Endodermal cell (in vitro differentiated cells): ENCODE measurements around the gene TNFRSF25. TPM values are rescaled to one million over a fixed set of nuclear protein-coding genes. Genes with fewer than 3 reads are reported as not detected.
A peak's percentile ranks its signal among the peaks of the same experiment; 100 is the strongest.

Experiments used
- DNase-seq: peaks from one replicate; pipeline ENCODE4 v3.0.0-alpha.2; 2017
- H3K27ac ChIP-seq: 2 replicates; pipeline ENCODE4 v1.5.1; 2013; ENCODE audit warnings: mild to moderate bottlenecking, low read depth, low read length, moderate library complexity
- H3K27me3 ChIP-seq: 2 replicates; pipeline ENCODE4 v1.6.1; 2013; ENCODE audit warnings: mild to moderate bottlenecking, low read length, moderate library complexity; ENCODE audit not compliant: insufficient read depth, control insufficient read depth, poor library complexity, severe bottlenecking
- H3K36me3 ChIP-seq: 2 replicates; pipeline ENCODE4 v1.7.0; 2013; ENCODE audit warnings: mild to moderate bottlenecking, low read length, moderate library complexity; ENCODE audit not compliant: control insufficient read depth, insufficient read depth
- H3K4me1 ChIP-seq: one replicate; pipeline ENCODE4 v1.7.0; 2013; ENCODE audit warnings: low read length; ENCODE audit not compliant: control insufficient read depth, insufficient read depth
- H3K4me3 ChIP-seq: 2 replicates; pipeline ENCODE4 v1.5.1; 2013; ENCODE audit warnings: mild to moderate bottlenecking, low read length, moderate library complexity
- H3K9ac ChIP-seq: 2 replicates; pipeline ENCODE4 v1.6.1; 2013; ENCODE audit warnings: mild to moderate bottlenecking, low read length, moderate library complexity; ENCODE audit not compliant: poor library complexity, severe bottlenecking; ENCODE audit errors: extremely low read depth
- H3K9me3 ChIP-seq: 2 replicates; pipeline ENCODE4 v1.6.1; 2013; ENCODE audit warnings: mild to moderate bottlenecking, low read length, moderate library complexity; ENCODE audit not compliant: control insufficient read depth
- H3K27ac Mint-ChIP-seq: 2 replicates; pipeline ENCODE4 v1.8.0; 2020; ENCODE audit warnings: mixed read lengths
- H3K27me3 Mint-ChIP-seq: 2 replicates; pipeline ENCODE4 v1.8.0; 2021; ENCODE audit warnings: mild to moderate bottlenecking, mixed read lengths; ENCODE audit not compliant: insufficient read depth
- H3K36me3 Mint-ChIP-seq: 2 replicates; pipeline ENCODE4 v1.8.0; 2020; ENCODE audit warnings: low read depth, mixed read lengths
- H3K4me1 Mint-ChIP-seq: 2 replicates; pipeline ENCODE4 v1.8.0; 2020; ENCODE audit warnings: mixed read lengths
- H3K4me3 Mint-ChIP-seq: 2 replicates; pipeline ENCODE4 v1.8.0; 2020; ENCODE audit warnings: mild to moderate bottlenecking, moderate library complexity, mixed read lengths
- H3K9me3 Mint-ChIP-seq: 2 replicates; pipeline ENCODE4 v1.8.0; 2020; ENCODE audit warnings: mild to moderate bottlenecking, mixed read lengths
- CTCF ChIP-seq: fragments of 200-600 bp; sonication (generic); conservative IDR thresholded peaks from 2 replicates; pipeline ENCODE4 v1.5.0; 2021; ENCODE audit warnings: antibody characterized with exemption, mild to moderate bottlenecking
- WGBS, 2 experiments: methylation state at CpG; one replicate each; pipeline versions ENCODE4 v1.1.5 to v1.1.7; 2013; ENCODE audit warnings: missing lambda C conversion rate in 2 of 2, mixed read lengths in 1 of 2; ENCODE audit not compliant: insufficient coverage in 1 of 2, insufficient read length in 1 of 2; 5-methylcytosine and 5-hydroxymethylcytosine counted together
- total RNA-seq, 2 donors: library from RNA; stranded (reverse); fragmentation: NEBNext Ultra II Directional in 1 of 2; extraction: Animal tissue kit (Norgen Biotek cat#: 25700) in 1 of 2; gene quantifications; 2 replicates in 1 of 2; 3 replicates in 1 of 2; pipeline ENCODE4 v1.2.1, GENCODE V29; 2021

Gene TNFRSF25
- total RNA-seq, 2 donors from 2014 or later, result 25.9 to 26.9 TPM

GRCh38 chr1:6507461-6507911 lies 41.5 kb upstream of the TNFRSF25 start:
- Histone ChIP-seq H3K9ac (no peak overlapping the region), H3K36me3 (no peaks in the 10 kb centered on the region), H3K4me1 (no peaks in the 10 kb centered on the region), H3K4me3 (no peak overlapping the region), H3K27ac (no peak overlapping the region), H3K27me3 (no peaks in the 10 kb centered on the region), H3K9me3 (no peaks in the 10 kb centered on the region)
- 92 to 98% methylated on average over 11 to 12 of the region's 12 CpGs for WGBS, 2 experiments
- Mint-ChIP-seq H3K4me3 (no peak overlapping the region), H3K36me3 (no peaks in the 10 kb centered on the region), H3K27me3 (no peaks in the 10 kb centered on the region), H3K4me1 (no peaks in the 10 kb centered on the region), H3K9me3 (no peaks in the 10 kb centered on the region), H3K27ac (no peak overlapping the region)
- TF ChIP-seq CTCF, result no peak
- peak; percentile 44 for DNase-seq

DNA sequence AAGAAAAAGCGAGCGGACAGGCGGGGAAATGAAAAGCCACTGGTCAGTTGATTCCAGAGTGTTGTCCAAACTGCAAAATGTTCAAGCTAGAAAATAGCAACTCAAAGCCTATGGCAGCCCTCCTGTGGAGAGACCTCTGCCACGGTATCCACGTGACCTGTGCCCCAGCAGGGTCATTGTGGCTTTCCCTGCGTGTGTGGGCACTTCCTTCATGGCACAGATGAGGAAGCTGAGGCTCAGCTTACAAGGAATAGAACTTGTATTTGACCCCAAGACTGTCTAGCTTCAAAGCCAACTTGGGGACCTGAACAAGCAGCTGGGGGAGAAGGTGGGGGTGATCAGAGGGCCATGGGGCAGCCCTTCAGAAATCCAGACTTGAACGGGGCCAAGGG lies 41.1 kb upstream of the TNFRSF25 start:
- no peak for TF ChIP-seq CTCF
- 83 to 89% methylated on average over 7 of the region's 7 CpGs for WGBS, 2 experiments
- Mint-ChIP-seq H3K9me3 (no peaks in the 10 kb centered on the region), H3K27me3 (no peaks in the 10 kb centered on the region), H3K36me3 (no peaks in the 10 kb centered on the region), H3K4me1 (no peaks in the 10 kb centered on the region), H3K27ac (no peak overlapping the region), H3K4me3 (no peak overlapping the region)
- DNase-seq, result no peak
- Histone ChIP-seq H3K4me1 (no peaks in the 10 kb centered on the region), H3K27ac (no peak overlapping the region), H3K4me3 (no peak overlapping the region), H3K9me3 (no peaks in the 10 kb centered on the region), H3K9ac (no peak overlapping the region), H3K27me3 (no peaks in the 10 kb centered on the region), H3K36me3 (no peaks in the 10 kb centered on the region)

GRCh38 chr1:6506210-6507036 lies 40.5 kb upstream of the TNFRSF25 start:
- no peak overlapping the region for H3K9ac ChIP-seq
- no peaks in the 10 kb centered on the region for H3K36me3 ChIP-seq
- H3K4me3 ChIP-seq, result no peak overlapping the region
- H3K9me3 ChIP-seq, result no peaks in the 10 kb centered on the region
- Mint-ChIP-seq H3K4me1 (no peaks in the 10 kb centered on the region), H3K27ac (no peak overlapping the region), H3K9me3 (no peaks in the 10 kb centered on the region), H3K27me3 (peaks cover under 1% of the 10 kb centered on the region), H3K4me3 (no peak overlapping the region), H3K36me3 (no peaks in the 10 kb centered on the region)
- H3K27me3 ChIP-seq, result no peaks in the 10 kb centered on the region
- WGBS, 2 experiments, result 78 to 88% methylated on average over 22 to 31 of the region's 31 CpGs
- no peaks in the 10 kb centered on the region for H3K4me1 ChIP-seq
- H3K27ac ChIP-seq, result peak overlapping the region; percentile 44
- no peak for DNase-seq
- TF ChIP-seq CTCF, result no peak
